HCT116 (cell line): ENCODE results near the gene TMEFF2. TPM values are rescaled to one million over a fixed set of nuclear protein-coding genes. Genes with fewer than 3 reads are reported as not detected.

ENCODE experiments used
- ATAC-seq: fragments of 200-7000 bp; cut with Tn5 transposase; 2 replicates; pipeline ENCODE4 v1.9.1; 2020; ENCODE audit warnings: mild to moderate bottlenecking, moderate library complexity
- BruUV-seq: library from RNA; stranded (reverse); fragments of 400-500 nt; replicated peaks from 2 replicates; lab custom pipeline; 2021; lab: Mats Ljungman, UMichigan
- CTCF ChIA-PET: fragments of 300-600 bp; sonication (Branson Sonifier 250); formaldehyde crosslinking; loops from one replicate; lab custom pipeline; 2021; ENCODE audit warnings: antibody characterized with exemption; lab: Charles Lee
- POLR2A ChIA-PET: fragments of 300-600, 350-600 bp; sonication (Branson Sonifier 250); formaldehyde crosslinking; loops from one replicate; lab custom pipeline; 2021; ENCODE audit warnings: antibody characterized with exemption; lab: Charles Lee
- RAD21 ChIA-PET, 2 experiments: fragments of 300-600 bp; sonication (Branson Sonifier 250); formaldehyde crosslinking; loops; one replicate each; lab custom pipeline; 2023; ENCODE audit warnings: low total read pairs in 2 of 2; ENCODE audit not compliant: uncharacterized antibody in 2 of 2, unreplicated experiment in 2 of 2, low non-redundant PET in 1 of 2; lab: Charles Lee
- DNase-seq: peaks from one replicate; pipeline ENCODE4 v3.0.0-alpha.2; 2010; ENCODE audit warnings: low read depth, low spot score
- H2AFZ ChIP-seq: fragments of 200-600 bp; shearing (Covaris generic), sonication (generic); 2 replicates; pipeline ENCODE4 v1.6.1; 2017; ENCODE audit warnings: low read depth, mixed run types, mixed read lengths, antibody characterized with exemption, low read length; ENCODE audit not compliant: poor library complexity, severe bottlenecking
- H3K27ac ChIP-seq: 2 replicates; pipeline ENCODE4 v1.5.1; 2012; ENCODE audit warnings: low read depth, low read length
- H3K27me3 ChIP-seq: fragments of 200-600 bp; sonication (generic); 2 replicates; pipeline ENCODE4 v1.6.1; 2016; ENCODE audit warnings: mixed run types, low read length, mixed read lengths; ENCODE audit not compliant: insufficient read depth
- H3K36me3 ChIP-seq, 2 experiments: fragments of 200-500 bp in 1 of 2; fragments of 200-600 bp in 1 of 2; sonication (Bioruptor generic) in 1 of 2; sonication (generic) in 1 of 2; 2 replicates each; pipeline versions ENCODE4 v1.5.1 to v1.6.1; 2014 to 2016; ENCODE audit warnings: low read length in 2 of 2, inconsistent platforms in 1 of 2, mixed read lengths in 1 of 2, mixed run types in 1 of 2; ENCODE audit not compliant: insufficient read depth in 2 of 2, control insufficient read depth in 1 of 2
- H3K4me1 ChIP-seq, 2 experiments: fragments of 200-600 bp in 1 of 2; sonication (generic) in 1 of 2; 2 replicates each; pipeline versions ENCODE4 v1.5.1 to v1.6.1; 2012 to 2017; ENCODE audit warnings: low read length in 2 of 2, inconsistent platforms in 1 of 2, mild to moderate bottlenecking in 1 of 2, mixed read lengths in 1 of 2, mixed run types in 1 of 2, moderate library complexity in 1 of 2; ENCODE audit not compliant: insufficient read depth in 2 of 2, control insufficient read depth in 1 of 2
- H3K4me2 ChIP-seq: fragments of 200-600 bp; sonication (generic); 2 replicates; pipeline ENCODE4 v1.6.1; 2017; ENCODE audit warnings: mixed run types, low read length, mixed read lengths
- H3K4me3 ChIP-seq, 2 experiments: fragments of 200-600 bp in 1 of 2; sonication (generic) in 1 of 2; replicated peaks in 1 of 2; 2 replicates each; pipeline ENCODE4 v1.5.1; 2011 to 2016; ENCODE audit warnings: low read length in 2 of 2, control low read depth in 1 of 2, low read depth in 1 of 2, mild to moderate bottlenecking in 1 of 2, mixed read lengths in 1 of 2, mixed run types in 1 of 2
- H3K79me2 ChIP-seq: fragments of 200-600 bp; sonication (generic); 2 replicates; pipeline ENCODE4 v1.6.1; 2017; ENCODE audit warnings: mild to moderate bottlenecking, mixed run types, low read length, moderate library complexity, mixed read lengths; ENCODE audit not compliant: insufficient read depth
- H3K9ac ChIP-seq: fragments of 200-600 bp; sonication (generic); 2 replicates; pipeline ENCODE4 v1.6.1; 2016; ENCODE audit warnings: low read length, mixed read lengths
- H3K9me2 ChIP-seq: fragments of 200-600 bp; sonication (generic), shearing (Covaris generic); 2 replicates; pipeline ENCODE4 v1.6.1; 2017; ENCODE audit warnings: mixed run types, mild to moderate bottlenecking, moderate library complexity; ENCODE audit not compliant: insufficient read depth
- H3K9me3 ChIP-seq, 2 experiments: fragments of 200-500 bp in 1 of 2; fragments of 200-600 bp in 1 of 2; sonication (Bioruptor generic) in 1 of 2; sonication (generic) in 1 of 2; 2 replicates each; pipeline ENCODE4 v1.6.1; 2014 to 2017; ENCODE audit warnings: low read length in 2 of 2, mixed read lengths in 2 of 2, inconsistent platforms in 1 of 2, low read depth in 1 of 2, mild to moderate bottlenecking in 1 of 2, mixed run types in 1 of 2, moderate library complexity in 1 of 2; ENCODE audit not compliant: control insufficient read depth in 1 of 2, insufficient read depth in 1 of 2
- H4K20me1 ChIP-seq: fragments of 200-600 bp; sonication (generic), shearing (Covaris generic); 2 replicates; pipeline ENCODE4 v1.6.1; 2017; ENCODE audit warnings: mixed run types, mild to moderate bottlenecking, moderate library complexity; ENCODE audit not compliant: insufficient read depth
- CBX3 ChIP-seq: IDR thresholded peaks from 2 replicates; pipeline ENCODE4 v1.6.1; 2012; ENCODE audit warnings: low read depth
- CEBPB ChIP-seq: IDR thresholded peaks from 2 replicates; pipeline ENCODE4 v1.6.1; 2012; ENCODE audit warnings: low read depth
- EGR1 ChIP-seq: IDR thresholded peaks from 2 replicates; pipeline ENCODE4 v1.6.1; 2012; ENCODE audit warnings: low read depth
- ELF1 ChIP-seq: IDR thresholded peaks from 2 replicates; pipeline ENCODE4 v1.6.1; 2012; ENCODE audit warnings: low read depth, borderline replicate concordance
- EZH2 ChIP-seq: fragments of 200-600 bp; sonication (generic); IDR thresholded peaks from 2 replicates; pipeline ENCODE4 v1.6.1; 2017; ENCODE audit warnings: antibody characterized with exemption, mixed run types
- EZH2phosphoT487 ChIP-seq: fragments of 200-600 bp; IDR thresholded peaks from 2 replicates; pipeline ENCODE4 v1.6.1; 2018; ENCODE audit warnings: antibody characterized with exemption, borderline replicate concordance
- FOSL1 ChIP-seq: IDR thresholded peaks from 2 replicates; pipeline ENCODE4 v1.6.1; 2012; ENCODE audit warnings: low read depth
- JUND ChIP-seq: IDR thresholded peaks from 2 replicates; pipeline ENCODE4 v1.6.1; 2012
- SRF ChIP-seq: IDR thresholded peaks from 2 replicates; pipeline ENCODE4 v1.6.1; 2012; ENCODE audit warnings: low read depth
- TCF7L2 ChIP-seq: IDR thresholded peaks from 2 replicates; pipeline ENCODE4 v1.7.0; 2011; ENCODE audit warnings: borderline replicate concordance, inconsistent platforms; ENCODE audit not compliant: insufficient read depth, insufficient read length; ENCODE audit errors: extremely low read depth
- YY1 ChIP-seq: IDR thresholded peaks from 2 replicates; pipeline ENCODE4 v1.6.1; 2011; ENCODE audit warnings: low read length, low read depth, moderate library complexity, mild to moderate bottlenecking; ENCODE audit not compliant: insufficient replicate concordance; ENCODE audit errors: extremely low read depth
- ZFX ChIP-seq: fragments of 450-650 bp; IDR thresholded peaks from 2 replicates; pipeline ENCODE4 v1.6.1; 2017
- ZNF274 ChIP-seq: fragments of 200-500 bp; sonication (Bioruptor generic); IDR thresholded peaks from 2 replicates; pipeline ENCODE4 v1.6.1; 2014; ENCODE audit warnings: mild to moderate bottlenecking, low read depth, low read length, inconsistent platforms
- intact Hi-C: fragments of 100-400 bp; cut with micrococcal nuclease; formaldehyde crosslinking; loops from 2 replicates; pipeline ENCODE4 v1.10.0; 2022
- total RNA-seq: library from RNA; stranded (reverse); gene quantifications from one replicate; pipeline ENCODE4 v1.2.1, GENCODE V29; 2021; ENCODE audit not compliant: unreplicated experiment
- TF ChIP-seq, protein P1 (sequence below): IDR thresholded peaks from 2 replicates; pipeline ENCODE4 v1.6.1; 2011; ENCODE audit warnings: mild to moderate bottlenecking, low read length, moderate library complexity; ENCODE audit not compliant: insufficient replicate concordance; ENCODE audit errors: extremely low read depth
- TF ChIP-seq, protein P2 (sequence below): IDR thresholded peaks from 2 replicates; pipeline ENCODE4 v1.6.1; 2012
- TF ChIP-seq, protein P3 (sequence below): IDR thresholded peaks from 2 replicates; pipeline ENCODE4 v1.6.1; 2012; ENCODE audit warnings: low read depth

TMEFF2 gene
- total RNA-seq, 1 experiment from 2014 or later = not detected

DNA sequence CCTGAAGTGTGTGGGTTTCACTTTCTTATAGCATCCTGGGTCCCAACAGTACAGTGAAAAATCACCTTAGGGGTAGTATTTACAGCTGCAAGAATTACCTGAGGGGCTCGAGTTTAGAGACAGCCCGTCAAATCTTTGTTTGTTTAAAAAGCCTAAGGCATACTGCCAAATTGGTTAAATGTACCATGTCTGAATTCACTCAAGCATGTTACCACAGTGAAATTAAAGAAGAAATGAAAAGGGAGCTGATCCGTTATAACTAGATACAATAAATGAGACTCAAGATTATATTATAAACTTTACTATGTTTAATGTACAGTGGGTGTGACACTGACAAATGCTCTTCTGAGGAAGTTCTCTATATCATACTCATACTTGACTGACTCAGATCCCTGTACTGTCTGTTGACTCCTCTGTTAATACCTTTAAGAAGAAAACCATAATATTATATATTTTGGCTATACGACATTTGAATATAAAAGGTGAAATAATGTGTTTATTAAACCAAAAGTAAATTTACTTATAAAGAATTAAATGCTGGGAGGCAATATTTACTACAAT is 107.3 kb downstream of the TMEFF2 start:
- Histone ChIP-seq H3K9me2 (no peaks in the 10 kb centered on the region), H3K36me3 (no peaks in the 10 kb centered on the region), H3K79me2 (no peaks in the 10 kb centered on the region), H3K4me1 (no peaks in the 10 kb centered on the region), H3K27me3 (no peaks in the 10 kb centered on the region), H2AFZ (no peak overlapping the region), H3K9ac (no peak overlapping the region), H3K9me3 (no peaks in the 10 kb centered on the region), H3K4me2 (no peak overlapping the region), H4K20me1 (no peaks in the 10 kb centered on the region), H3K27ac (no peak overlapping the region), H3K4me3 (no peak overlapping the region)
- TF ChIP-seq FOSL1 (no peak), CEBPB (no peak), EZH2phosphoT487 (no peak), ZFX (no peak), JUND (no peak)
- intact Hi-C loops = no loop called here
- ChIA-PET POLR2A (no interaction called here), RAD21 (no interaction called here), CTCF (no interaction called here)
- ATAC-seq (no peak), DNase-seq (no peak)
- BruUV-seq = no TSS peak

DNA sequence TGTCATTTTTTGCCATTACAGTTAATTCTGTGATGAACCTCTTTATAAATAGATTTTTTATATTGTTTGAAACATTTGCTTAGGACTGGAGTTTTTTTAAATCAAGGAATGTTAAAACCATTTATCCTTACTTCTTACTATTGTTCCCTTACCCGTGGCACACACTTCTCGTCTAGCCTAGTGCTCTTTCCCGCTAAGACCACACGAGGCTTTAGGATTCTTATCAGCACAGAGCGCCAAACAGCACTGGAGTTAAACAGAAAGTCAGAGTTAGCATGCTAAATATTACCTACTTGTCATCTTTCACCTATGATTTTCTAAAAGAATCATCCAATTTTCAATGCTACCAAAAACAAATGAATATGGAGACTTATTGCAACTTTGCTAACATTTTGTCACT is 112.6 kb downstream of the TMEFF2 start:
- RAD21 ChIA-PET = no interaction called here
- no peaks in the 10 kb centered on the region for H3K36me3 ChIP-seq
- H3K4me2 ChIP-seq = no peak overlapping the region
- no peaks in the 10 kb centered on the region for H3K9me3 ChIP-seq
- intact Hi-C loops = no loop called here
- H3K4me1 ChIP-seq = no peaks in the 10 kb centered on the region
- POLR2A ChIA-PET = no interaction called here
- no peaks in the 10 kb centered on the region for H3K27me3 ChIP-seq
- BruUV-seq = no TSS peak
- no peaks in the 10 kb centered on the region for H4K20me1 ChIP-seq
- H3K9me2 ChIP-seq = no peaks in the 10 kb centered on the region
- ATAC-seq (no peak), DNase-seq (no peak)
- H3K4me3 ChIP-seq = no peak overlapping the region
- H3K27ac ChIP-seq = no peak overlapping the region
- no peak overlapping the region for H2AFZ ChIP-seq
- H3K79me2 ChIP-seq = no peaks in the 10 kb centered on the region
- no peak overlapping the region for H3K9ac ChIP-seq
- CTCF ChIA-PET = no interaction called here
- no peak for TF ChIP-seq YY1
- TF ChIP-seq CBX3 = no peak
- no peak for TF ChIP-seq ZNF274
- no peak for TF ChIP-seq SRF
- no peak for TF ChIP-seq EZH2phosphoT487
- TF ChIP-seq TCF7L2 = no peak
- no peak for TF ChIP-seq EZH2
- TF ChIP-seq, protein P1, sequence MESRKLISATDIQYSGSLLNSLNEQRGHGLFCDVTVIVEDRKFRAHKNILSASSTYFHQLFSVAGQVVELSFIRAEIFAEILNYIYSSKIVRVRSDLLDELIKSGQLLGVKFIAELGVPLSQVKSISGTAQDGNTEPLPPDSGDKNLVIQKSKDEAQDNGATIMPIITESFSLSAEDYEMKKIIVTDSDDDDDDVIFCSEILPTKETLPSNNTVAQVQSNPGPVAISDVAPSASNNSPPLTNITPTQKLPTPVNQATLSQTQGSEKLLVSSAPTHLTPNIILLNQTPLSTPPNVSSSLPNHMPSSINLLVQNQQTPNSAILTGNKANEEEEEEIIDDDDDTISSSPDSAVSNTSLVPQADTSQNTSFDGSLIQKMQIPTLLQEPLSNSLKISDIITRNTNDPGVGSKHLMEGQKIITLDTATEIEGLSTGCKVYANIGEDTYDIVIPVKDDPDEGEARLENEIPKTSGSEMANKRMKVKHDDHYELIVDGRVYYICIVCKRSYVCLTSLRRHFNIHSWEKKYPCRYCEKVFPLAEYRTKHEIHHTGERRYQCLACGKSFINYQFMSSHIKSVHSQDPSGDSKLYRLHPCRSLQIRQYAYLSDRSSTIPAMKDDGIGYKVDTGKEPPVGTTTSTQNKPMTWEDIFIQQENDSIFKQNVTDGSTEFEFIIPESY = no peak
- TF ChIP-seq CEBPB = no peak
- TF ChIP-seq ZFX = no peak
- no peak for TF ChIP-seq FOSL1
- TF ChIP-seq, protein P2, sequence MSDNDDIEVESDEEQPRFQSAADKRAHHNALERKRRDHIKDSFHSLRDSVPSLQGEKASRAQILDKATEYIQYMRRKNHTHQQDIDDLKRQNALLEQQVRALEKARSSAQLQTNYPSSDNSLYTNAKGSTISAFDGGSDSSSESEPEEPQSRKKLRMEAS = no peak
- no peak for TF ChIP-seq EGR1
- TF ChIP-seq, protein P3, sequence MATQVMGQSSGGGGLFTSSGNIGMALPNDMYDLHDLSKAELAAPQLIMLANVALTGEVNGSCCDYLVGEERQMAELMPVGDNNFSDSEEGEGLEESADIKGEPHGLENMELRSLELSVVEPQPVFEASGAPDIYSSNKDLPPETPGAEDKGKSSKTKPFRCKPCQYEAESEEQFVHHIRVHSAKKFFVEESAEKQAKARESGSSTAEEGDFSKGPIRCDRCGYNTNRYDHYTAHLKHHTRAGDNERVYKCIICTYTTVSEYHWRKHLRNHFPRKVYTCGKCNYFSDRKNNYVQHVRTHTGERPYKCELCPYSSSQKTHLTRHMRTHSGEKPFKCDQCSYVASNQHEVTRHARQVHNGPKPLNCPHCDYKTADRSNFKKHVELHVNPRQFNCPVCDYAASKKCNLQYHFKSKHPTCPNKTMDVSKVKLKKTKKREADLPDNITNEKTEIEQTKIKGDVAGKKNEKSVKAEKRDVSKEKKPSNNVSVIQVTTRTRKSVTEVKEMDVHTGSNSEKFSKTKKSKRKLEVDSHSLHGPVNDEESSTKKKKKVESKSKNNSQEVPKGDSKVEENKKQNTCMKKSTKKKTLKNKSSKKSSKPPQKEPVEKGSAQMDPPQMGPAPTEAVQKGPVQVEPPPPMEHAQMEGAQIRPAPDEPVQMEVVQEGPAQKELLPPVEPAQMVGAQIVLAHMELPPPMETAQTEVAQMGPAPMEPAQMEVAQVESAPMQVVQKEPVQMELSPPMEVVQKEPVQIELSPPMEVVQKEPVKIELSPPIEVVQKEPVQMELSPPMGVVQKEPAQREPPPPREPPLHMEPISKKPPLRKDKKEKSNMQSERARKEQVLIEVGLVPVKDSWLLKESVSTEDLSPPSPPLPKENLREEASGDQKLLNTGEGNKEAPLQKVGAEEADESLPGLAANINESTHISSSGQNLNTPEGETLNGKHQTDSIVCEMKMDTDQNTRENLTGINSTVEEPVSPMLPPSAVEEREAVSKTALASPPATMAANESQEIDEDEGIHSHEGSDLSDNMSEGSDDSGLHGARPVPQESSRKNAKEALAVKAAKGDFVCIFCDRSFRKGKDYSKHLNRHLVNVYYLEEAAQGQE = no peak
- no peak for TF ChIP-seq ELF1
